ENCODE results near the gene ERCC6.

DNA sequence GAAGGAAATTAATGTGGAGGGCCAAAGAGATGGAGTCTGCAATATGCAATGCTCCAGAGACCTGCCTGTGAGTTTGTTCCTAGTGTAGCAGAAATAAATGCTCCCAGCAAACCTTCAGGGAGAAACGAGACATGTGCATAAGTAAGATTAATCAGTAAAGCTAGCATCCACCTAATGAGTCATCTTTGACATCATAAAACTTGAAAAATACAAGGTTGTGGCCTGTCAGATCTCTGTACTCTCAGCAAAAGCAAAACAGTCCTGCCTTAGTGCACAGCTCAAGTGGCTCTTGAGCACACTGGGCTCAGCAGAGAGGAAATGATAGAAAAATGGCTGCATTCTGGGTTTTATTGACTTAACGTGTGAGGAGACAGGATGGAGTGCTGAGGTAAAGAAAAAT is 32.5 kb upstream of the ERCC6 start:
- TF ChIP-seq, protein P1, sequence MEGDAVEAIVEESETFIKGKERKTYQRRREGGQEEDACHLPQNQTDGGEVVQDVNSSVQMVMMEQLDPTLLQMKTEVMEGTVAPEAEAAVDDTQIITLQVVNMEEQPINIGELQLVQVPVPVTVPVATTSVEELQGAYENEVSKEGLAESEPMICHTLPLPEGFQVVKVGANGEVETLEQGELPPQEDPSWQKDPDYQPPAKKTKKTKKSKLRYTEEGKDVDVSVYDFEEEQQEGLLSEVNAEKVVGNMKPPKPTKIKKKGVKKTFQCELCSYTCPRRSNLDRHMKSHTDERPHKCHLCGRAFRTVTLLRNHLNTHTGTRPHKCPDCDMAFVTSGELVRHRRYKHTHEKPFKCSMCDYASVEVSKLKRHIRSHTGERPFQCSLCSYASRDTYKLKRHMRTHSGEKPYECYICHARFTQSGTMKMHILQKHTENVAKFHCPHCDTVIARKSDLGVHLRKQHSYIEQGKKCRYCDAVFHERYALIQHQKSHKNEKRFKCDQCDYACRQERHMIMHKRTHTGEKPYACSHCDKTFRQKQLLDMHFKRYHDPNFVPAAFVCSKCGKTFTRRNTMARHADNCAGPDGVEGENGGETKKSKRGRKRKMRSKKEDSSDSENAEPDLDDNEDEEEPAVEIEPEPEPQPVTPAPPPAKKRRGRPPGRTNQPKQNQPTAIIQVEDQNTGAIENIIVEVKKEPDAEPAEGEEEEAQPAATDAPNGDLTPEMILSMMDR (IDR thresholded peaks at IDR 0.05): no peak
- no peak for TF ChIP-seq POLR2A (IDR thresholded peaks at IDR 0.05)
